Measurements from ENCODE around the gene CNTNAP2.

The CNTNAP2 gene

DNA sequence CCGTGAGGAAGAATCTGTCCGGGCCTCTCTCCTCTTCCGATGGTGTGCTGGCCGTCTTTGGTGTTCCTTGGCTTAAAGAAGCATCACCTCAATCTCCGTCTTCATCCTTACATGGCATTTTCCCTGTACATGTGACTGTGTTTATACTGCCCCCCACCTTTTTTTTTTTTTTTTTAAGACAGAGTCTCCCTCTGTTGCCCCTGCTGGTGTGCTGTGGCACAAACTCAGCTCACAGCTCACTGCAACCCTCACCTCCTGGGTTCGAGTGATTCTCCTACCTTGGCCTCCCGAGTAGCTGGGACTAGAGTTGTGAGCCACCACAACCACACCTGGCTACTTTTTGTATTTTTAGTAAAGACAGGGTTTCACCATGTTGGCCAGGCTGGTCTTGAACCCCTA lies 2352.1 kb downstream of the CNTNAP2 start:
- Histone ChIP-seq H3K9me3 (ENCODE audit: control insufficient read depth in 2 of 2, low read length in 2 of 2) (no peaks in the 10 kb centered on the region), H3K27me3 (ENCODE audit: control insufficient read depth in 2 of 2, insufficient read depth in 2 of 2, low read length in 2 of 2) (no peaks in the 10 kb centered on the region), H3K4me1 (ENCODE audit: control insufficient read depth in 2 of 2, insufficient read depth in 2 of 2, low read length in 2 of 2) (no peaks in the 10 kb centered on the region), H3K4me3 (ENCODE audit: low read length in 2 of 2) (no peak overlapping the region), H3K36me3 (ENCODE audit: control insufficient read depth in 2 of 2, insufficient read depth in 2 of 2, low read length in 2 of 2) (no peaks in the 10 kb centered on the region), H3K9ac (ENCODE audit: low read depth in 1 of 2, low read length in 2 of 2) (no peak overlapping the region), H3K27ac (ENCODE audit: low read depth in 2 of 2, low read length in 2 of 2) (no peak overlapping the region)
